Measurements from ENCODE around the gene AREG. TPM values are rescaled to one million over a fixed set of nuclear protein-coding genes. Genes with fewer than 3 reads are reported as not detected.

The AREG gene
- total and polyA plus RNA-seq, 2 experiments from 2014 or later, result 0.45 TPM; not detected in 1

- no peak for DNase-seq (ENCODE audit: low spot score)
- Histone ChIP-seq H3K27me3 (ENCODE audit: insufficient read depth) (no peaks in the 10 kb centered on the region), H2AFZ (no peak overlapping the region), H3K4me1 (ENCODE audit: insufficient read depth) (no peaks in the 10 kb centered on the region), H3K79me2 (replicated peaks; ENCODE audit: insufficient read depth) (no peaks in the 10 kb centered on the region), H4K20me1 (replicated peaks; ENCODE audit: insufficient read depth) (no peaks in the 10 kb centered on the region), H3K27ac (ENCODE audit: low read depth) (no peak overlapping the region), H3K4me2 (no peak overlapping the region), H3F3A (replicated peaks; ENCODE audit: low read depth) (no peaks in the 10 kb centered on the region), H3K9me2 (ENCODE audit: insufficient read depth) (no peaks in the 10 kb centered on the region), H3K36me3 (ENCODE audit: insufficient read depth) (no peaks in the 10 kb centered on the region), H3K4me3 (no peak overlapping the region)
- Mint-ChIP-seq H3K27ac (no peak overlapping the region), H3K27me3 (ENCODE audit: insufficient read depth, low read depth, poor library complexity) (no peaks in the 10 kb centered on the region), H3K9me3 (no peaks in the 10 kb centered on the region), H3K4me3 (no peak overlapping the region), H3K4me1 (no peaks in the 10 kb centered on the region), H3K36me3 (ENCODE audit: low read depth) (no peaks in the 10 kb centered on the region)
- TF ChIP-seq ETS1 (IDR thresholded peaks at IDR 0.05) (no peak), NANOG (IDR thresholded peaks at IDR 0.05; ENCODE audit: borderline replicate concordance) (no peak)
- no peak for ATAC-seq
Observed at GRCh38 chr4:74487771-74488170, 42.8 kb downstream of the AREG start.

DNA sequence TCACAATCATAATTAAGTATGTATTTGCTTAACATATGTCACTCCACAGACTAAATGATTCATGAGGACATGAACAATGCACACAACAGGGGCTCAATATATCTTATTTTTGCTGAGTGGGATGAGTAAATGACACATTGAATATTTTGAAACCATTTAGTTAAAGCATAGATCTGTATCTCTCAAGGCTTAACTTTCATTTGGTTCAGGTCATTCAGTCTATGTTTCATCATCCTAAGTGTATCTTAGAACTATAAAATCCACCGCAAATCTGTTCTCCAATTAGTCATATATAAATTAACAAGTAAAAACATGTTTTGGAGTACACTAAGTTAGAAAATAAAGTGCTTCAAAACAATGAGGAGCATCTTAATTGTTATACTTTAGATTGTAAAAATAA, 45.8 kb downstream of the AREG start:
- H2AFZ ChIP-seq, result no peak overlapping the region
- H3K4me2 ChIP-seq, result no peak overlapping the region
- Mint-ChIP-seq H3K9me3 (no peaks in the 10 kb centered on the region), H3K4me1 (no peaks in the 10 kb centered on the region), H3K27me3 (ENCODE audit: insufficient read depth, low read depth, poor library complexity) (no peaks in the 10 kb centered on the region), H3K27ac (no peak overlapping the region), H3K36me3 (ENCODE audit: low read depth) (no peaks in the 10 kb centered on the region), H3K4me3 (no peak overlapping the region)
- no peaks in the 10 kb centered on the region for H3K9me2 ChIP-seq (ENCODE audit: insufficient read depth)
- H3K4me3 ChIP-seq, result no peak overlapping the region
- H3K36me3 ChIP-seq (ENCODE audit: insufficient read depth), result no peaks in the 10 kb centered on the region
- no peaks in the 10 kb centered on the region for H3K27me3 ChIP-seq (ENCODE audit: insufficient read depth)
- DNase-seq (ENCODE audit: low spot score), result no peak
- no peaks in the 10 kb centered on the region for H3K79me2 ChIP-seq (replicated peaks; ENCODE audit: insufficient read depth)
- no peak for ATAC-seq
- H3K4me1 ChIP-seq (ENCODE audit: insufficient read depth), result no peaks in the 10 kb centered on the region
- H4K20me1 ChIP-seq (replicated peaks; ENCODE audit: insufficient read depth), result no peaks in the 10 kb centered on the region
- H3K27ac ChIP-seq (ENCODE audit: low read depth), result no peak overlapping the region
- no peaks in the 10 kb centered on the region for H3F3A ChIP-seq (replicated peaks; ENCODE audit: low read depth)
- TF ChIP-seq, protein P1, sequence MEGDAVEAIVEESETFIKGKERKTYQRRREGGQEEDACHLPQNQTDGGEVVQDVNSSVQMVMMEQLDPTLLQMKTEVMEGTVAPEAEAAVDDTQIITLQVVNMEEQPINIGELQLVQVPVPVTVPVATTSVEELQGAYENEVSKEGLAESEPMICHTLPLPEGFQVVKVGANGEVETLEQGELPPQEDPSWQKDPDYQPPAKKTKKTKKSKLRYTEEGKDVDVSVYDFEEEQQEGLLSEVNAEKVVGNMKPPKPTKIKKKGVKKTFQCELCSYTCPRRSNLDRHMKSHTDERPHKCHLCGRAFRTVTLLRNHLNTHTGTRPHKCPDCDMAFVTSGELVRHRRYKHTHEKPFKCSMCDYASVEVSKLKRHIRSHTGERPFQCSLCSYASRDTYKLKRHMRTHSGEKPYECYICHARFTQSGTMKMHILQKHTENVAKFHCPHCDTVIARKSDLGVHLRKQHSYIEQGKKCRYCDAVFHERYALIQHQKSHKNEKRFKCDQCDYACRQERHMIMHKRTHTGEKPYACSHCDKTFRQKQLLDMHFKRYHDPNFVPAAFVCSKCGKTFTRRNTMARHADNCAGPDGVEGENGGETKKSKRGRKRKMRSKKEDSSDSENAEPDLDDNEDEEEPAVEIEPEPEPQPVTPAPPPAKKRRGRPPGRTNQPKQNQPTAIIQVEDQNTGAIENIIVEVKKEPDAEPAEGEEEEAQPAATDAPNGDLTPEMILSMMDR (conservative IDR thresholded peaks at IDR 0.05; ENCODE audit: low read depth in 2 of 2), result no peak
- TF ChIP-seq, protein P2, sequence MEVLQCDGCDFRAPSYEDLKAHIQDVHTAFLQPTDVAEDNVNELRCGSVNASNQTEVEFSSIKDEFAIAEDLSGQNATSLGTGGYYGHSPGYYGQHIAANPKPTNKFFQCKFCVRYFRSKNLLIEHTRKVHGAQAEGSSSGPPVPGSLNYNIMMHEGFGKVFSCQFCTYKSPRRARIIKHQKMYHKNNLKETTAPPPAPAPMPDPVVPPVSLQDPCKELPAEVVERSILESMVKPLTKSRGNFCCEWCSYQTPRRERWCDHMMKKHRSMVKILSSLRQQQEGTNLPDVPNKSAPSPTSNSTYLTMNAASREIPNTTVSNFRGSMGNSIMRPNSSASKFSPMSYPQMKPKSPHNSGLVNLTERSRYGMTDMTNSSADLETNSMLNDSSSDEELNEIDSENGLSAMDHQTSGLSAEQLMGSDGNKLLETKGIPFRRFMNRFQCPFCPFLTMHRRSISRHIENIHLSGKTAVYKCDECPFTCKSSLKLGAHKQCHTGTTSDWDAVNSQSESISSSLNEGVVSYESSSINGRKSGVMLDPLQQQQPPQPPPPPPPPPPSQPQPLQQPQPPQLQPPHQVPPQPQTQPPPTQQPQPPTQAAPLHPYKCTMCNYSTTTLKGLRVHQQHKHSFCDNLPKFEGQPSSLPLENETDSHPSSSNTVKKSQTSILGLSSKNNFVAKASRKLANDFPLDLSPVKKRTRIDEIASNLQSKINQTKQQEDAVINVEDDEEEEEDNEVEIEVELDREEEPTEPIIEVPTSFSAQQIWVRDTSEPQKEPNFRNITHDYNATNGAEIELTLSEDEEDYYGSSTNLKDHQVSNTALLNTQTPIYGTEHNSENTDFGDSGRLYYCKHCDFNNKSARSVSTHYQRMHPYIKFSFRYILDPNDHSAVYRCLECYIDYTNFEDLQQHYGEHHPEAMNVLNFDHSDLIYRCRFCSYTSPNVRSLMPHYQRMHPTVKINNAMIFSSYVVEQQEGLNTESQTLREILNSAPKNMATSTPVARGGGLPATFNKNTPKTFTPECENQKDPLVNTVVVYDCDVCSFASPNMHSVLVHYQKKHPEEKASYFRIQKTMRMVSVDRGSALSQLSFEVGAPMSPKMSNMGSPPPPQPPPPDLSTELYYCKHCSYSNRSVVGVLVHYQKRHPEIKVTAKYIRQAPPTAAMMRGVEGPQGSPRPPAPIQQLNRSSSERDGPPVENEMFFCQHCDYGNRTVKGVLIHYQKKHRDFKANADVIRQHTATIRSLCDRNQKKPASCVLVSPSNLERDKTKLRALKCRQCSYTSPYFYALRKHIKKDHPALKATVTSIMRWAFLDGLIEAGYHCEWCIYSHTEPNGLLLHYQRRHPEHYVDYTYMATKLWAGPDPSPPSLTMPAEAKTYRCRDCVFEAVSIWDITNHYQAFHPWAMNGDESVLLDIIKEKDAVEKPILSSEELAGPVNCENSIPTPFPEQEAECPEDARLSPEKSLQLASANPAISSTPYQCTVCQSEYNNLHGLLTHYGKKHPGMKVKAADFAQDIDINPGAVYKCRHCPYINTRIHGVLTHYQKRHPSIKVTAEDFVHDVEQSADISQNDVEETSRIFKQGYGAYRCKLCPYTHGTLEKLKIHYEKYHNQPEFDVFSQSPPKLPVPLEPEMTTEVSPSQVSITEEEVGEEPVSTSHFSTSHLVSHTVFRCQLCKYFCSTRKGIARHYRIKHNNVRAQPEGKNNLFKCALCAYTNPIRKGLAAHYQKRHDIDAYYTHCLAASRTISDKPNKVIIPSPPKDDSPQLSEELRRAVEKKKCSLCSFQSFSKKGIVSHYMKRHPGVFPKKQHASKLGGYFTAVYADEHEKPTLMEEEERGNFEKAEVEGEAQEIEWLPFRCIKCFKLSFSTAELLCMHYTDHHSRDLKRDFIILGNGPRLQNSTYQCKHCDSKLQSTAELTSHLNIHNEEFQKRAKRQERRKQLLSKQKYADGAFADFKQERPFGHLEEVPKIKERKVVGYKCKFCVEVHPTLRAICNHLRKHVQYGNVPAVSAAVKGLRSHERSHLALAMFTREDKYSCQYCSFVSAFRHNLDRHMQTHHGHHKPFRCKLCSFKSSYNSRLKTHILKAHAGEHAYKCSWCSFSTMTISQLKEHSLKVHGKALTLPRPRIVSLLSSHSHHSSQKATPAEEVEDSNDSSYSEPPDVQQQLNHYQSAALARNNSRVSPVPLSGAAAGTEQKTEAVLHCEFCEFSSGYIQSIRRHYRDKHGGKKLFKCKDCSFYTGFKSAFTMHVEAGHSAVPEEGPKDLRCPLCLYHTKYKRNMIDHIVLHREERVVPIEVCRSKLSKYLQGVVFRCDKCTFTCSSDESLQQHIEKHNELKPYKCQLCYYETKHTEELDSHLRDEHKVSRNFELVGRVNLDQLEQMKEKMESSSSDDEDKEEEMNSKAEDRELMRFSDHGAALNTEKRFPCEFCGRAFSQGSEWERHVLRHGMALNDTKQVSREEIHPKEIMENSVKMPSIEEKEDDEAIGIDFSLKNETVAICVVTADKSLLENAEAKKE (CRISPR knock-in tag; IDR thresholded peaks at IDR 0.05), result no peak
- TF ChIP-seq, protein P3, sequence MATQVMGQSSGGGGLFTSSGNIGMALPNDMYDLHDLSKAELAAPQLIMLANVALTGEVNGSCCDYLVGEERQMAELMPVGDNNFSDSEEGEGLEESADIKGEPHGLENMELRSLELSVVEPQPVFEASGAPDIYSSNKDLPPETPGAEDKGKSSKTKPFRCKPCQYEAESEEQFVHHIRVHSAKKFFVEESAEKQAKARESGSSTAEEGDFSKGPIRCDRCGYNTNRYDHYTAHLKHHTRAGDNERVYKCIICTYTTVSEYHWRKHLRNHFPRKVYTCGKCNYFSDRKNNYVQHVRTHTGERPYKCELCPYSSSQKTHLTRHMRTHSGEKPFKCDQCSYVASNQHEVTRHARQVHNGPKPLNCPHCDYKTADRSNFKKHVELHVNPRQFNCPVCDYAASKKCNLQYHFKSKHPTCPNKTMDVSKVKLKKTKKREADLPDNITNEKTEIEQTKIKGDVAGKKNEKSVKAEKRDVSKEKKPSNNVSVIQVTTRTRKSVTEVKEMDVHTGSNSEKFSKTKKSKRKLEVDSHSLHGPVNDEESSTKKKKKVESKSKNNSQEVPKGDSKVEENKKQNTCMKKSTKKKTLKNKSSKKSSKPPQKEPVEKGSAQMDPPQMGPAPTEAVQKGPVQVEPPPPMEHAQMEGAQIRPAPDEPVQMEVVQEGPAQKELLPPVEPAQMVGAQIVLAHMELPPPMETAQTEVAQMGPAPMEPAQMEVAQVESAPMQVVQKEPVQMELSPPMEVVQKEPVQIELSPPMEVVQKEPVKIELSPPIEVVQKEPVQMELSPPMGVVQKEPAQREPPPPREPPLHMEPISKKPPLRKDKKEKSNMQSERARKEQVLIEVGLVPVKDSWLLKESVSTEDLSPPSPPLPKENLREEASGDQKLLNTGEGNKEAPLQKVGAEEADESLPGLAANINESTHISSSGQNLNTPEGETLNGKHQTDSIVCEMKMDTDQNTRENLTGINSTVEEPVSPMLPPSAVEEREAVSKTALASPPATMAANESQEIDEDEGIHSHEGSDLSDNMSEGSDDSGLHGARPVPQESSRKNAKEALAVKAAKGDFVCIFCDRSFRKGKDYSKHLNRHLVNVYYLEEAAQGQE (IDR thresholded peaks at IDR 0.05; ENCODE audit: unreplicated experiment), result no peak
- TF ChIP-seq EZH2phosphoT487 (IDR thresholded peaks at IDR 0.05; ENCODE audit: unreplicated experiment) (no peak), ZNF331 (CRISPR knock-in tag; IDR thresholded peaks at IDR 0.05; ENCODE audit: low read depth) (no peak), NANOG (IDR thresholded peaks at IDR 0.05; ENCODE audit: borderline replicate concordance) (no peak), ZNF114 (CRISPR knock-in tag; IDR thresholded peaks at IDR 0.05) (no peak), EZH2 (IDR thresholded peaks at IDR 0.05; ENCODE audit: low read depth, unreplicated experiment) (no peak)
